22Rv1 (cell line): ENCODE measurements around the gene MUC6.

Source experiments
- CTCF ChIP-seq: fragments of 450-650 bp; IDR thresholded peaks from 2 replicates; pipeline ENCODE4 v1.5.1; 2017; ENCODE audit warnings: mild to moderate bottlenecking
- ZFX ChIP-seq: fragments of 450-650 bp; IDR thresholded peaks from 2 replicates; pipeline ENCODE4 v1.6.1; 2017; ENCODE audit warnings: antibody characterized with exemption, borderline replicate concordance

- TF ChIP-seq CTCF, result no peak
- TF ChIP-seq ZFX, result no peak
Observed at GRCh38 chr11:1024597-1025409, 11.7 kb downstream of the MUC6 start.
